HepG2 (cell line): Measurements from ENCODE around the gene TBX6. TPM values are rescaled to one million over a fixed set of nuclear protein-coding genes. Genes with fewer than 3 reads are reported as not detected.
A peak's percentile ranks its signal among the peaks of the same experiment; 100 is the strongest.

Experiments used
- AGO1 ChIP-seq: fragments of 200-400 bp; formaldehyde crosslinking; IDR thresholded peaks from 2 replicates; pipeline ENCODE4 v1.6.1; 2017; ENCODE audit warnings: mild to moderate bottlenecking, low read depth, low read length, moderate library complexity; ENCODE audit not compliant: poor library complexity, severe bottlenecking
- ATF4 ChIP-seq, 2 experiments: fragments of 450-650 bp in 1 of 2; sonication (generic) in 1 of 2; formaldehyde crosslinking; IDR thresholded peaks; 2 replicates each; pipeline versions ENCODE4 v1.5.0 to v1.8.0; 2020 to 2022; ENCODE audit warnings: mild to moderate bottlenecking in 1 of 2, missing genetic modification reagents in 1 of 2
- RXRB ChIP-seq: IDR thresholded peaks from 2 replicates; pipeline ENCODE4 v1.6.1; 2016; ENCODE audit warnings: borderline replicate concordance, missing genetic modification reagents, missing compliant biosample characterization
- SMAD3 ChIP-seq: sonication (generic); formaldehyde crosslinking; IDR thresholded peaks from 2 replicates; pipeline ENCODE4 v1.4.0; 2020; ENCODE audit warnings: missing genetic modification reagents
- TBX3 ChIP-seq: fragments of 450-650 bp; IDR thresholded peaks from 2 replicates; pipeline ENCODE4 v1.6.1; 2017; ENCODE audit warnings: antibody characterized with exemption, mild to moderate bottlenecking, inconsistent platforms, borderline replicate concordance
- YY1 ChIP-seq: IDR thresholded peaks from 2 replicates; pipeline ENCODE4 v1.6.1; 2011; ENCODE audit warnings: low read length, low read depth, moderate library complexity, mild to moderate bottlenecking; ENCODE audit not compliant: insufficient read depth, insufficient replicate concordance
- ZBTB7B ChIP-seq: sonication (generic); formaldehyde crosslinking; IDR thresholded peaks from 2 replicates; pipeline ENCODE4 v1.4.0; 2020; ENCODE audit warnings: missing genetic modification reagents
- ZNF225 ChIP-seq: sonication (generic); formaldehyde crosslinking; IDR thresholded peaks from 2 replicates; pipeline ENCODE4 v1.4.0; 2020; ENCODE audit warnings: mild to moderate bottlenecking, missing genetic modification reagents
- ZNF639 ChIP-seq: conservative IDR thresholded peaks from 2 replicates; pipeline ENCODE4 v1.6.1; 2018; ENCODE audit warnings: missing genetic modification reagents
- polyA plus RNA-seq, 8 experiments: library from polyadenylated mRNA; depleted of rRNA in 3 of 8; stranded (reverse) in 7 of 8; unstranded in 1 of 8; fragments of >200 nt; fragmentation: Illumina TruSeq in 4 of 8; extraction: Trizol in 4 of 8; gene quantifications; 2 replicates each; pipeline versions ENCODE4 v1.2.1 to v1.2.3, GENCODE V29; 2011 to 2016; ENCODE audit warnings: low read depth in 4 of 8, missing spikeins in 1 of 8, mixed read lengths in 1 of 8; ENCODE audit not compliant: insufficient read depth in 1 of 8
- total RNA-seq, 5 experiments: library from RNA; depleted of rRNA; stranded (reverse); fragments of >200 nt; fragmentation: Illumina TruSeq; extraction: Trizol; gene quantifications; 2 replicates each; pipeline ENCODE4 v1.2.3, GENCODE V29; 2016; ENCODE audit warnings: low read depth in 1 of 5

TBX6 gene
- total and polyA plus RNA-seq, 2 of the 13 experiments (the other 11 are each of a cell fraction or from before 2014, with no cell fraction given) = 0.24 to 0.42 TPM

- peak; percentile 53; the same call in 1 of the 2 replicates for TF ChIP-seq ZNF225 (CRISPR knock-in tag)
- TF ChIP-seq YY1 = no peak
- no peak for TF ChIP-seq ATF4 (CRISPR knock-in tag; IDR thresholded peaks at IDR 0.05)
- peak; percentile 7 for TF ChIP-seq AGO1
- no peak for TF ChIP-seq TBX3
- TF ChIP-seq ZBTB7B (CRISPR knock-in tag) = 0 out of 2 replicates have a peak, but pooled peaks have one; percentile 7
- 0 out of 2 replicates have a peak, but pooled peaks have one; percentile 9 for TF ChIP-seq RXRB (CRISPR knock-in tag)
- TF ChIP-seq SMAD3 = no peak
- TF ChIP-seq ZNF639 (CRISPR knock-in tag) = 0 out of 2 replicates have a peak, but pooled peaks have one; percentile 32
Observed at GRCh38 chr16:30122604-30123160, 31.0 kb upstream of the TBX6 start (continued).
